NCI-H526 (cell line): Measurements from ENCODE around the gene SYNGAP1.

ENCODE experiments used
- DNase-seq, 2 experiments: peaks; one replicate each; lab custom pipeline; 2025; lab: John Stamatoyannopoulos, UW

SYNGAP1 gene

GRCh38 chr6:33421344-33421643 is 1.4 kb downstream of the SYNGAP1 start:
- no peak for DNase-seq

GRCh38 chr6:33423777-33424176 is 3.9 kb downstream of the SYNGAP1 start:
- DNase-seq = no peak

- DNase-seq = no peak
These were observed 5.2 kb downstream of the SYNGAP1 start for GRCh38 chr6:33424855-33425667.

- DNase-seq = peak; percentile 49 to 93
These were observed 6.1 kb downstream of the SYNGAP1 start for GRCh38 chr6:33425668-33426577.

- DNase-seq = peak in 1 of 2 experiments; percentile 23
These were observed 7.0 kb downstream of the SYNGAP1 start for GRCh38 chr6:33426590-33427511.

GRCh38 chr6:33427585-33428223 is 7.8 kb downstream of the SYNGAP1 start:
- DNase-seq = peak in 1 of 2 experiments; percentile 56

GRCh38 chr6:33428224-33428965 is 8.5 kb downstream of the SYNGAP1 start:
- DNase-seq = peak; percentile 39 to 65

GRCh38 chr6:33428966-33429749 is 9.3 kb downstream of the SYNGAP1 start:
- DNase-seq = no peak

- no peak for DNase-seq
These were observed 9.8 kb downstream of the SYNGAP1 start for GRCh38 chr6:33429750-33430052.

GRCh38 chr6:33430334-33430733 is 10.5 kb downstream of the SYNGAP1 start:
- DNase-seq = no peak

- DNase-seq = peak; percentile 20 to 52
These were observed 11.4 kb downstream of the SYNGAP1 start for GRCh38 chr6:33430991-33431879.

GRCh38 chr6:33431880-33432541 is 12.1 kb downstream of the SYNGAP1 start:
- DNase-seq = no peak

GRCh38 chr6:33432546-33432945 is 12.7 kb downstream of the SYNGAP1 start:
- DNase-seq = no peak

GRCh38 chr6:33433001-33433543 is 13.2 kb downstream of the SYNGAP1 start:
- DNase-seq = no peak

GRCh38 chr6:33433544-33434191 is 13.8 kb downstream of the SYNGAP1 start:
- DNase-seq = no peak

GRCh38 chr6:33434961-33435360 is 15.1 kb downstream of the SYNGAP1 start:
- DNase-seq = no peak

GRCh38 chr6:33437666-33438065 is 17.8 kb downstream of the SYNGAP1 start:
- DNase-seq = no peak
